ENCODE data around the gene ST6GALNAC2.

GRCh38 chr17:76541739-76542454, 43.8 kb downstream of the ST6GALNAC2 start:
- TF ChIP-seq, protein P1, sequence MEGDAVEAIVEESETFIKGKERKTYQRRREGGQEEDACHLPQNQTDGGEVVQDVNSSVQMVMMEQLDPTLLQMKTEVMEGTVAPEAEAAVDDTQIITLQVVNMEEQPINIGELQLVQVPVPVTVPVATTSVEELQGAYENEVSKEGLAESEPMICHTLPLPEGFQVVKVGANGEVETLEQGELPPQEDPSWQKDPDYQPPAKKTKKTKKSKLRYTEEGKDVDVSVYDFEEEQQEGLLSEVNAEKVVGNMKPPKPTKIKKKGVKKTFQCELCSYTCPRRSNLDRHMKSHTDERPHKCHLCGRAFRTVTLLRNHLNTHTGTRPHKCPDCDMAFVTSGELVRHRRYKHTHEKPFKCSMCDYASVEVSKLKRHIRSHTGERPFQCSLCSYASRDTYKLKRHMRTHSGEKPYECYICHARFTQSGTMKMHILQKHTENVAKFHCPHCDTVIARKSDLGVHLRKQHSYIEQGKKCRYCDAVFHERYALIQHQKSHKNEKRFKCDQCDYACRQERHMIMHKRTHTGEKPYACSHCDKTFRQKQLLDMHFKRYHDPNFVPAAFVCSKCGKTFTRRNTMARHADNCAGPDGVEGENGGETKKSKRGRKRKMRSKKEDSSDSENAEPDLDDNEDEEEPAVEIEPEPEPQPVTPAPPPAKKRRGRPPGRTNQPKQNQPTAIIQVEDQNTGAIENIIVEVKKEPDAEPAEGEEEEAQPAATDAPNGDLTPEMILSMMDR (IDR thresholded peaks at IDR 0.05), result no peak
- TF ChIP-seq POLR2A (IDR thresholded peaks at IDR 0.05), result no peak
